ENCODE data around the gene PXDN.

- TF ChIP-seq POLR2AphosphoS5 (IDR thresholded peaks at IDR 0.05; ENCODE audit: borderline replicate concordance, low read depth, low read length): no peak
- no peak for TF ChIP-seq EZH2 (IDR thresholded peaks at IDR 0.05)
Measured at GRCh38 chr2:1660656-1661640, 83.4 kb downstream of the PXDN start.
